Adrenal gland (tissue), 5 donors: ENCODE measurements around the gene CA10.

Experiments
- POLR2A ChIP-seq, 2 donors: fragments of 450-650 bp; IDR thresholded peaks; one replicate each; pipeline ENCODE4 v1.6.1; 2017; ENCODE audit warnings: antibody characterized with exemption in 2 of 2, mild to moderate bottlenecking in 2 of 2, moderate library complexity in 1 of 2
- TF ChIP-seq, protein P1 (sequence below), 6 experiments: fragments of 450-650 bp in 4 of 6; fragments of 200-600 bp in 2 of 6; sonication (generic) in 1 of 6; IDR thresholded peaks; 1 replicate in 5 of 6; 2 replicates in 1 of 6; pipeline versions ENCODE4 v1.5.1 to v1.8.0; 2016 to 2021; ENCODE audit warnings: antibody characterized with exemption in 6 of 6, mild to moderate bottlenecking in 2 of 6, moderate library complexity in 1 of 6
- donor health status: DM: no; HTN: no; CAD: no.

DNA sequence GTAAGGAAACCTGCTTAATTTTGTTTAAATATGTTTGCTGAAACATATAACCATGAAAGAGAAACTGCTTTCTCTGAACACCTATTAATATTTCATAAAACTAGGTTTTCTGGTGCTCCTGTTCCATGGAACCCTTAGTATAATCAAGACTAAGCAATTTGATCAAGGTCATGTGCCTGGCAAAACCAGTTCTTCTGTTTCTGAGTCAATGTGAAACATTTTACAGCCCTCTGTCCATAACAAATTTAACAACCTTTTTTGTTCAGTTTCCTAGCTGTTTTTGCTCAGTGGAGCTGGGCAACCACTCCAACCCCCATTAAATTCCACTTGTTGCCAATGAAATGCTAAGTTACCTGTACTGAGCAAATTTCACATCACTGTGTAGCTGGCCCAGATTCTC, 344.0 kb downstream of the CA10 start:
- TF ChIP-seq POLR2A (IDR thresholded peaks at IDR 0.05), result no peak
- TF ChIP-seq, protein P1, sequence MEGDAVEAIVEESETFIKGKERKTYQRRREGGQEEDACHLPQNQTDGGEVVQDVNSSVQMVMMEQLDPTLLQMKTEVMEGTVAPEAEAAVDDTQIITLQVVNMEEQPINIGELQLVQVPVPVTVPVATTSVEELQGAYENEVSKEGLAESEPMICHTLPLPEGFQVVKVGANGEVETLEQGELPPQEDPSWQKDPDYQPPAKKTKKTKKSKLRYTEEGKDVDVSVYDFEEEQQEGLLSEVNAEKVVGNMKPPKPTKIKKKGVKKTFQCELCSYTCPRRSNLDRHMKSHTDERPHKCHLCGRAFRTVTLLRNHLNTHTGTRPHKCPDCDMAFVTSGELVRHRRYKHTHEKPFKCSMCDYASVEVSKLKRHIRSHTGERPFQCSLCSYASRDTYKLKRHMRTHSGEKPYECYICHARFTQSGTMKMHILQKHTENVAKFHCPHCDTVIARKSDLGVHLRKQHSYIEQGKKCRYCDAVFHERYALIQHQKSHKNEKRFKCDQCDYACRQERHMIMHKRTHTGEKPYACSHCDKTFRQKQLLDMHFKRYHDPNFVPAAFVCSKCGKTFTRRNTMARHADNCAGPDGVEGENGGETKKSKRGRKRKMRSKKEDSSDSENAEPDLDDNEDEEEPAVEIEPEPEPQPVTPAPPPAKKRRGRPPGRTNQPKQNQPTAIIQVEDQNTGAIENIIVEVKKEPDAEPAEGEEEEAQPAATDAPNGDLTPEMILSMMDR (IDR thresholded peaks at IDR 0.05), result no peak
